AG04450 (cell line): ENCODE measurements around the gene PTGDR2. TPM values are rescaled to one million over a fixed set of nuclear protein-coding genes. Genes with fewer than 3 reads are reported as not detected.

Source experiments
- CTCF ChIA-PET: fragments of 300-600, 350-600 bp; formaldehyde crosslinking; extraction: SDS; loops from one replicate; lab custom pipeline; 2022; ENCODE audit warnings: antibody characterized with exemption, inconsistent platforms; lab: Charles Lee
- POLR2A ChIA-PET: fragments of 350-600 bp; formaldehyde crosslinking; extraction: SDS; loops from one replicate; lab custom pipeline; 2021; ENCODE audit warnings: antibody characterized with exemption, inconsistent platforms; lab: Yijun Ruan, JAX
- DNase-seq: peaks from one replicate; pipeline ENCODE4 v3.0.0-alpha.2; 2011; ENCODE audit warnings: low read depth, low spot score
- H3K27ac ChIP-seq: one replicate; pipeline ENCODE4 v1.5.1; 2012; ENCODE audit warnings: low read depth, low read length, control low read depth
- H3K27me3 ChIP-seq: one replicate; pipeline ENCODE4 v1.6.0; 2012; ENCODE audit warnings: low read length; ENCODE audit not compliant: control insufficient read depth, insufficient read depth
- H3K4me3 ChIP-seq: 2 replicates; pipeline ENCODE4 v1.5.1; 2011; ENCODE audit warnings: mild to moderate bottlenecking, low read depth, low read length, control low read depth
- H3K9me3 ChIP-seq: 2 replicates; pipeline ENCODE4 v1.5.1; 2012; ENCODE audit warnings: low read length; ENCODE audit not compliant: control insufficient read depth, insufficient read depth
- polyA plus RNA-seq: library from polyadenylated mRNA; depleted of rRNA; stranded (reverse); fragments of >200 nt; gene quantifications from 2 replicates; pipeline ENCODE4 v1.2.3, GENCODE V29; 2011
- TF ChIP-seq, protein P1 (sequence below): IDR thresholded peaks from 2 replicates; pipeline ENCODE4 v1.5.1; 2011; ENCODE audit warnings: low read depth, low read length, control low read depth, inconsistent platforms

The PTGDR2 gene
- polyA plus RNA-seq, 1 experiment, result 0.92 TPM

DNA sequence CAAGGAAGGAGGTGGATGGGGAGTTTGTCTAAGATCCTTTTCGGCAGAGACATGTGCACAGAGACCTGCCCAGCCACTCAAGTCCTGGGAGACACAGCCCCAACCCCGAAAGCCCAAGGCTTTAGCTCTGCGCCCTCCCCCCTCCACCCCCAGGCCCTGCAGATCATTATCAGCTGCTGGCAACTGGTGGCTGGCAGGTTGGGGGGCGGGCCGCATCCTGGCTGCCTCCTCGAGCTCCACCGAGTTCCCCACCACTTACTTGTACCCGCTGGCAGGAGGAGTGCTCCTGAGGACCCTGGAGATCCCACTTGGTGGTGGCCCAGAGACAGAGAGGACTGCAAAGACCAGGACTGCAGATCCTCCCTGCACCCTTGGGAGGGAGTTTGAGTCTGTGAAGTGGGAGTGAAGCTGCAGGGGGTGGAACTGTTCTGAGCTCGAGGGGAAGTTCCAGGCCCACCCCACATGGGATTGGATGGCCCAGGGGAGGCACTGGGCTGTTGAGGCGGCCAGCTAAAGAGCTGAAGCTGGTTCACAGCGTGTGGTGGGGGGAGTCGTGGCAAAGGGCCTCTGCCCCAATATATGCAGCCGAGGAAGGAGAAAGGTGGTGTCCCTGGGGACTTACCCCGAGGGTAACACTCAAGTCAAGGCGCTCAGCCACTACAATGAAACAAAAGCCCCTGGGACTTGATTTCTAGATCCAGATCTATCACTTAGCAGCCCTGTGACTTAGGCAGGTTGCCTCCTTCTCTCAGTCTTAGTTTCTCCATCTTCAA, 33.7 kb downstream of the PTGDR2 start:
- Histone ChIP-seq H3K9me3 (peaks cover under 1% of the 10 kb centered on the region; the same call in 1 of the 2 replicates), H3K27ac (no peak overlapping the region), H3K27me3 (peaks cover 19% of the 10 kb centered on the region), H3K4me3 (no peak overlapping the region)
- ChIA-PET CTCF (interaction anchor here (0.6 to 3.4 kb wide), 2 partner anchors 66 to 288 kb away, joined by 5 to 13 read pairs; no protein-coding TSS in a partner anchor), POLR2A (no interaction called here)
- DNase-seq, result no peak
- TF ChIP-seq, protein P1, sequence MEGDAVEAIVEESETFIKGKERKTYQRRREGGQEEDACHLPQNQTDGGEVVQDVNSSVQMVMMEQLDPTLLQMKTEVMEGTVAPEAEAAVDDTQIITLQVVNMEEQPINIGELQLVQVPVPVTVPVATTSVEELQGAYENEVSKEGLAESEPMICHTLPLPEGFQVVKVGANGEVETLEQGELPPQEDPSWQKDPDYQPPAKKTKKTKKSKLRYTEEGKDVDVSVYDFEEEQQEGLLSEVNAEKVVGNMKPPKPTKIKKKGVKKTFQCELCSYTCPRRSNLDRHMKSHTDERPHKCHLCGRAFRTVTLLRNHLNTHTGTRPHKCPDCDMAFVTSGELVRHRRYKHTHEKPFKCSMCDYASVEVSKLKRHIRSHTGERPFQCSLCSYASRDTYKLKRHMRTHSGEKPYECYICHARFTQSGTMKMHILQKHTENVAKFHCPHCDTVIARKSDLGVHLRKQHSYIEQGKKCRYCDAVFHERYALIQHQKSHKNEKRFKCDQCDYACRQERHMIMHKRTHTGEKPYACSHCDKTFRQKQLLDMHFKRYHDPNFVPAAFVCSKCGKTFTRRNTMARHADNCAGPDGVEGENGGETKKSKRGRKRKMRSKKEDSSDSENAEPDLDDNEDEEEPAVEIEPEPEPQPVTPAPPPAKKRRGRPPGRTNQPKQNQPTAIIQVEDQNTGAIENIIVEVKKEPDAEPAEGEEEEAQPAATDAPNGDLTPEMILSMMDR, result no peak

DNA sequence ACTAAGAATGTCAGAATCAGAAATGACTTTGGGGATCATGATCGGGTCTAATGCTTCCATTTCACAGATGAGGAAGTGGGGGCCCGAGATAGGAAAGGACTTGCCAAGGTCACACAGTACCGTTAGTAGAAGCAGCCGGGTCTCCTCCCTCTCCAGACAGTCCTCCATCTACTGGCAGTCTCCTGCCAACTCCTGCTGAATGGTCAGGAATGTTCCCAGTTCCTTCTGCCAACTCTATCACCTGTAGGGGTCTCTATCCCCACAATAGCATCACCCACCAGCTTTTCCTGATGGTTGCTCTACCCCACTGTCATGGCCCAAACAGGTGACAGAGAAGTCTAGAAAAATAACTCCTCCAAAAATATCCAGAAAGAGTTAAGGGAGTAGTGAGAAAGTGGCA, 37.7 kb downstream of the PTGDR2 start:
- TF ChIP-seq, protein P1, result no peak
- Histone ChIP-seq H3K27ac (no peak overlapping the region), H3K27me3 (peaks cover 19% of the 10 kb centered on the region), H3K9me3 (peaks cover 6% of the 10 kb centered on the region; the same call in 1 of the 2 replicates), H3K4me3 (no peak overlapping the region)
- CTCF ChIA-PET, result no interaction called here
- POLR2A ChIA-PET, result no interaction called here
- no peak for DNase-seq

DNA sequence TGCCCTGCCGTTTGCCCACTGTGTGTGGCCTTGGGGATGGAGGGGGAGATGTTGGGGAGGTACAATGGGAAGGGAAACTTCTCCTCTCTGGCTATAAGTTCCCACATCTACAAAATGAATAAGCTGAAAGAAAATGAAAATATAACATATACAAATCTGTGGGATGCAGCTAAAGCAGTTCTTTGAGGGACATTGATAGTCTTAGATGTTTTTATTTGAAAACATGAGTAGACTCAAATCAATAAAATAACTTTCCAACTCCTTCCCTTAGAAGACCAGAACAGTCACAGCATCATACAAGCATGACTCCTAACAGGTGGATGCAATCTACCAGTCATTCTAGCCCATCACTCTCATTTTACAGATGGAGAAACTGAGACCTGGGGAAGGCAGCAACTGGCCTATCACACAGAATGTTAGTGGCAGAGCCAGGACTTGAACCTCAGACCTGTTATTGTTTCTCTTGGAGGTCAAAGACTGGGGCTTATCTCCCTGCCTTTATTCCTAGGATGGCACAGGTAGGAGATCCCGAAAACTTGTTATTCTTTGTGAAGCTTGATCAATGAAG, 39.1 kb downstream of the PTGDR2 start:
- CTCF ChIA-PET, result interaction anchor here (0.7 kb wide), 1 partner anchor 38 kb away, joined by 3 read pairs; no protein-coding TSS in a partner anchor
- H3K4me3 ChIP-seq, result no peak overlapping the region
- peaks cover 6% of the 10 kb centered on the region; the same call in 1 of the 2 replicates for H3K9me3 ChIP-seq
- H3K27ac ChIP-seq, result no peak overlapping the region
- peaks cover 15% of the 10 kb centered on the region for H3K27me3 ChIP-seq
- no peak for DNase-seq
- POLR2A ChIA-PET, result no interaction called here
- TF ChIP-seq, protein P1, result no peak

DNA sequence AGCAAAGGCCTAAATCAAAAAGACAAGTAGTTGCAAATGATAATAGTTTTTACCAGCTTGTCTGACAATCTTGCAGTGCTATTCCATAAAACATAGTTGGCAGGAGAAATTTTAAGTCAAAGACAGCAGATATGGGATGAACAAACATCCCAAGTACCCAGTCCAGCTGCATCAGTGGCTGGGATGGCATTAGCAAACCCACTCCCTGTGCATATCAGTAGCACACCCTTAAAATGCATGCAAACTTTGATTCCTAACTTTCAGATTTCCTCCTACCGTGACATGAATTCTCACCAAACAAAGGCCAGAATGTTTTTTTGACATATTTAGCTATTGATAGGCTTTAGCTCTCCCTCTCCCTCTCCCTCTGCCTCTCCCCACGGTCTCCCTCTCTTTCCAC, 41.6 kb downstream of the PTGDR2 start:
- DNase-seq, result no peak
- Histone ChIP-seq H3K27ac (no peak overlapping the region), H3K4me3 (no peak overlapping the region), H3K9me3 (peaks cover 6% of the 10 kb centered on the region; the same call in 1 of the 2 replicates), H3K27me3 (peaks cover 4% of the 10 kb centered on the region)
- TF ChIP-seq, protein P1, result no peak
- ChIA-PET CTCF (interaction anchor here (0.7 kb wide), 1 partner anchor 35 kb away, joined by 4 read pairs; no protein-coding TSS in a partner anchor), POLR2A (no interaction called here)

DNA sequence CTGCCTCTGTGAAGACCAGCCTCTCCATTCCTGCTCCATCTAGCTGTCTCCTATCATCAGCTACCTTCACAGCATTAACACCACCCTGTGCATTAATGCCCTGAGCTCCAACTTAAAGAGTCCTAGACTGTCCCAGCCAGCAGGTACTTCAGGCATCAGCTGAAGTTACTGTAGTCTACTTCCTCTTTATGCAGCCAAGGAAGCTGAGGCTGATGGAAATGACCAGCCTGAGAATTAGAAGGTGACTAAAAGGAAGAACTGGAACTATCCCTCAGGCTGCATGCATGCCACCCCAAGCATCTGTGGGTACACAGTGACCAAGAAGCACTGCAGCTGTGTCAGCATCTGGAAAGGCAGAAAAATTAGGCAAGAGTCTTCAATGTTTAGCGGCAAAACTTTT, 42.4 kb downstream of the PTGDR2 start:
- TF ChIP-seq, protein P1, result no peak

More for the DNA sequence above, 42.4 kb downstream of the PTGDR2 start:
- H3K9me3 ChIP-seq, result peaks cover 6% of the 10 kb centered on the region; the same call in 1 of the 2 replicates
- no peaks in the 10 kb centered on the region for H3K27me3 ChIP-seq
- DNase-seq, result no peak
- POLR2A ChIA-PET, result no interaction called here
- CTCF ChIA-PET, result interaction anchor here (0.7 kb wide), 1 partner anchor 34 kb away, joined by 4 read pairs; no protein-coding TSS in a partner anchor
- no peak overlapping the region for H3K4me3 ChIP-seq
- H3K27ac ChIP-seq, result no peak overlapping the region
